ENCODE data around the gene BRD7. TPM values are rescaled to one million over a fixed set of nuclear protein-coding genes. Genes with fewer than 3 reads are reported as not detected.
A peak's percentile ranks its signal among the peaks of the same experiment; 100 is the strongest.

Gene BRD7
- total and polyA plus RNA-seq, 11 donors = 29.8 to 49.7 (median 43.7) TPM

DNA sequence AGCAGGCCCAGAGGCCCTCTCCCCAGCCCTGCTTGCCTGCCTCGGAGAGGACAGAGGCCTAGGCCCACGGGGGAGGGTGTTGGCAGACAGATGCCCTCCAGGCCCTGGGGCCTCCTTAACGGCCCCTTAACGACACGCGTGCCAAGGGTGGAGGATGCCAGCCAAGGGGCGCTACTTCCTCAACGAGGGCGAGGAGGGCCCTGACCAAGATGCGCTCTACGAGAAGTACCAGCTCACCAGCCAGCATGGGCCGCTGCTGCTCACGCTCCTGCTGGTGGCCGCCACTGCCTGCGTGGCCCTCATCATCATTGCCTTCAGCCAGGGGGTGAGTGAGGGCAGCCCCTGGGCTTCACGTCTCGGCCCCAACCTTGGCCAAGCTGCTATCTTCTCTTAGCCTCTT is 80.8 kb downstream of the BRD7 start:
- no peak for ATAC-seq
- intact Hi-C loops (cut with DNase I) = no loop called here
- no peak for DNase-seq

DNA sequence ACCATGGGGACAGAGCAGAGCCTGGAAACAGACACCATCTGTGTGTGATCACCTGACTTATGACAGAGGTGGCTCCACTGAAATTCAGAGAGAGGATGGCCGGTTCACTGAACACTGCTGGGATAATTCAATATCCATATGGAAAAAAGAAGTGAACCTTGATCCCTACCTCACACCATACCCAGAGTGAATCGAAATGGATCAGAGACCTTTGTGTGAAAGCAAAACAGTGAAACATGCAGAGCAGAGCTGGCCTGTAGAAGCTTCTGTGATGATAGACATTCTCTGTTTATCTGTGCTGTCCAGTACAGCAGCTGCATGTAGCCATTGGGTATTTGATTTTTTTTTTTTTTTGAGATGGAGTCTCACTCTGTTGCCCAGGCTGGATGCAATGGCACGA is 82.1 kb downstream of the BRD7 start:
- Histone ChIP-seq H3K4me3 (no peak overlapping the region), H3K27ac (no peak overlapping the region), H3K27me3 (no peaks in the 10 kb centered on the region), H3K36me3 (peaks cover 0 to 51% (median 0%) of the 10 kb centered on the region in 9 donors), H3K9me3 (peaks cover 0 to 7% (median 0%) of the 10 kb centered on the region in 12 donors), H3K4me1 (peaks cover 0 to 39% (median 9%) of the 10 kb centered on the region in 12 donors)
- WGBS, 4 donors = 90 to 100% (median 96%) methylated on average over 3 of the region's 3 CpGs
- DNase-seq (no peak), ATAC-seq (no peak)
- TF ChIP-seq CTCF (IDR thresholded peaks at IDR 0.05) (no peak), POLR2A (IDR thresholded peaks at IDR 0.05) (no peak)
- intact Hi-C loops (cut with DNase I) = no loop called here

More for the DNA sequence above, 80.8 kb downstream of the BRD7 start:
- Histone ChIP-seq H3K9me3 (peaks cover 0 to 7% (median 0%) of the 10 kb centered on the region in 12 donors), H3K27me3 (no peaks in the 10 kb centered on the region), H3K4me3 (no peak overlapping the region), H3K4me1 (peaks cover 0 to 25% (median 3%) of the 10 kb centered on the region in 12 donors), H3K27ac (no peak overlapping the region), H3K36me3 (peaks cover 0 to 64% (median 0%) of the 10 kb centered on the region in 9 donors)
- 90 to 95% (median 91%) methylated on average over 11 to 17 of the region's 17 CpGs for WGBS, 4 donors
- no peak for TF ChIP-seq CTCF (IDR thresholded peaks at IDR 0.05)
- no peak for TF ChIP-seq POLR2A (IDR thresholded peaks at IDR 0.05)

DNA sequence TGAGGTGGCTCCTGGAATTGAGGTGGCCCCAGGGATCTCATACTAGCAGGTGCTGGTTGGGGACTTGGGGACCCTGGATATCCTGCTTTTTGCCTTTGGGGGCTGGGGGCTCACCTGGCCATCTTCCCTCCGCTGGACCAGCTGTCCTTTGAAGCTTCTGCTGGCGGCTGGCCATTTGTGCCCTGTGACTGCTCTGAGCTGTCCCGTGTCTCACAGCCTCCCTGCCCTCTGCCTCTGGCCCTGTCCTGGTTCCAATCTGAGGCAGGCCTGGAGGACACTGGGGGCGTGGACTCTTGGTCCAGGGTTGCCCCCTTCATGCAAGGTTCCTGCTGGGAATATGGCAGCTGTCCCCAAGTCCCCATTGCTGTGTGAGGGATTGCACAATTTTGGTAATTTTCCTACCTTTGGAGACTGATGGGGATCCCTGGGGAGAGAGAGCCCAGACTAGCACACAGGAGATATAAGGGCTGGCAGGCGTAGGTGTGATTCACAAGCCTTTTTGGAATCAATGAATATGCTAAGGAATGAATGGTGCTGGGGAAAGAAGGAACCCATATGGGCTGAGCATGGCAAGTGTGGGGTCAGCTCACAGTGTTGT is 83.3 kb downstream of the BRD7 start:
- intact Hi-C loops (cut with DNase I) = no loop called here
- Histone ChIP-seq H3K4me3 (no peak overlapping the region), H3K27ac (no peak overlapping the region), H3K9me3 (peaks cover 0 to 12% (median 0%) of the 10 kb centered on the region in 12 donors), H3K27me3 (no peaks in the 10 kb centered on the region), H3K4me1 (peaks cover 0 to 51% (median 9%) of the 10 kb centered on the region in 12 donors), H3K36me3 (peaks cover 0 to 40% (median 0%) of the 10 kb centered on the region in 9 donors)
- ATAC-seq (no peak), DNase-seq (no peak)
- 53 to 100% (median 60%) methylated on average over 4 to 5 of the region's 5 CpGs for WGBS, 4 donors
- TF ChIP-seq CTCF (IDR thresholded peaks at IDR 0.05) (no peak), POLR2A (IDR thresholded peaks at IDR 0.05) (no peak)

DNA sequence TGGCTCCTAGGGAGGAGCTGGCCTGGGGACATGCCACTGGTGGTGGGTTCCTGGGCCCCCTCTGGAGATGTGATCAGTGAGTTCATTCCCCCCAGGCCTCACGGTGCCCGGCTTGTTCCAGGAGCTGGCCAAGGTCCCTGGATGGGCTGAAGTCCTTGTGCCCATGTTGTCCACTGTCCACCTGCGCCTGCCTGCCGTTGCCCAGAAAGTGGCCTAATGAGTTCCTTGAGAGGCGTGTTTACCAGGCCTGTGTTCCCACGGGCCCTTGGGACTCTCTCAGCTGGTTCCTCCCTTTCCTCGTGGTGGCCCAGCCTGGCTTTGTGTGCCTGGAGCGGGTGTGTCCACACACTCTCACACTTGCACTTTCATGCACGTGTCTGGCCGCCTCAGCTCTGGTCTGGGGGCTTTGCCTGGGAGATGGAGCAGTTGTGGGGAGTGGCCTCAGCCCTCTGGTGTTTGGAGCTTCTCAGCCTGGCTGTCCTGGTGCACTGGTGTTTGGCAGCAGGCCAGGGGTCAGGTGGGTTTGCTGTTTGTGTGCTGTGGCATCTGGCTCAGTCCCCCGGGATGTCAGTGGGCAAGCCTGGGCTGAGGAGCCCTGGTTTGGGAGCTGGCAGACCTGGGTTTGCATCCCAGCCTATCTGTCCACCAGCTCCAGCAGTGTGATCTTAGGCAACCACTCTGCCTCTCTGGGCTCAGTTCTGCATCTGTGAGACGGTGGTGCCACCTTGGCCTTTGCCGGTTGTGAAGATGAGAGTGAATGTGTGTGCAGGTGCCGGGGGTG is 84.5 kb downstream of the BRD7 start:
- TF ChIP-seq POLR2A (IDR thresholded peaks at IDR 0.05) (no peak), CTCF (IDR thresholded peaks at IDR 0.05) (no peak)
- peak in 2 of 4 donors; percentile 32 to 40 for ATAC-seq

More for the DNA sequence above, 84.5 kb downstream of the BRD7 start:
- Histone ChIP-seq H3K4me3 (no peak overlapping the region), H3K9me3 (peaks cover 0 to 14% (median 0%) of the 10 kb centered on the region in 12 donors), H3K27ac (peak overlapping the region in 1 of 12 donors; percentile 95), H3K4me1 (peaks cover 0 to 61% (median 9%) of the 10 kb centered on the region in 12 donors), H3K36me3 (peaks cover 0 to 29% (median 0%) of the 10 kb centered on the region in 9 donors), H3K27me3 (no peaks in the 10 kb centered on the region)
- WGBS, 4 donors = 53 to 64% (median 58%) methylated on average over 8 to 14 of the region's 14 CpGs
- DNase-seq = peak in 2 of 5 donors; percentile 60 to 66
- intact Hi-C loops (cut with DNase I) = no loop called here

Measured in heart left ventricle (tissue), 16 donors.